GM12878 (cell line): ENCODE measurements around the gene TMPRSS6. TPM values are rescaled to one million over a fixed set of nuclear protein-coding genes. Genes with fewer than 3 reads are reported as not detected.

Experiments
- ATAC-seq: fragments of 200-7000 bp; cut with Tn5 transposase; 3 replicates; pipeline ENCODE4 v1.9.1; 2020; ENCODE audit warnings: mild to moderate bottlenecking, moderate library complexity
- BruUV-seq: library from RNA; stranded (reverse); fragments of 400-500 nt; replicated peaks from 2 replicates; lab custom pipeline; 2021; lab: Mats Ljungman, UMichigan
- CTCF ChIA-PET: fragments of 300-600 bp; sonication (Branson Sonifier 250); formaldehyde crosslinking; extraction: SDS; loops from one replicate; lab custom pipeline; 2021; ENCODE audit warnings: inconsistent platforms; lab: Yijun Ruan, JAX
- POLR2A ChIA-PET: fragments of 350-600 bp; formaldehyde crosslinking; extraction: SDS; loops from one replicate; lab custom pipeline; 2021; ENCODE audit warnings: inconsistent platforms; lab: Charles Lee
- RAD21 ChIA-PET: fragments of 300-600 bp; sonication (Branson Sonifier 250); formaldehyde crosslinking; loops from one replicate; lab custom pipeline; 2023; ENCODE audit warnings: antibody characterized with exemption; ENCODE audit not compliant: unreplicated experiment; lab: Charles Lee
- SMC1A ChIA-PET: fragments of 300-600 bp; sonication (Branson Sonifier 250); formaldehyde crosslinking; loops from one replicate; lab custom pipeline; 2023; ENCODE audit not compliant: unreplicated experiment, uncharacterized antibody; lab: Charles Lee
- DNase-seq: peaks from one replicate; pipeline ENCODE4 v3.0.0-alpha.2; 2011; ENCODE audit warnings: low read depth, low spot score
- FAIRE-seq: peaks from 3 replicates; lab custom pipeline; 2011; peaks lifted over from hg19 to GRCh38; lab: Jason Lieb, UNC
- H2AFZ ChIP-seq: 2 replicates; pipeline ENCODE4 v1.6.0; 2011; ENCODE audit warnings: low read depth, low read length, control low read depth; ENCODE audit not compliant: control insufficient read depth
- H3K27ac ChIP-seq: 2 replicates; pipeline ENCODE4 v1.5.1; 2011; ENCODE audit warnings: control low read depth; ENCODE audit not compliant: control insufficient read depth, insufficient read depth
- H3K27me3 ChIP-seq, 2 experiments: replicated peaks in 1 of 2; 2 replicates each; pipeline versions ENCODE4 v1.6.0 to v1.6.1; 2011; ENCODE audit warnings: low read length in 1 of 2; ENCODE audit not compliant: control insufficient read depth in 2 of 2, insufficient read depth in 2 of 2
- H3K36me3 ChIP-seq, 2 experiments: 2 replicates each; pipeline ENCODE4 v1.5.1; 2011; ENCODE audit warnings: low read length in 1 of 2; ENCODE audit not compliant: control insufficient read depth in 2 of 2, insufficient read depth in 2 of 2
- H3K4me1 ChIP-seq: 2 replicates; pipeline ENCODE4 v1.6.1; 2011; ENCODE audit warnings: mild to moderate bottlenecking, low read length, moderate library complexity, mixed read lengths; ENCODE audit not compliant: control insufficient read depth, insufficient read depth
- H3K4me2 ChIP-seq: 2 replicates; pipeline ENCODE4 v1.6.0; 2011; ENCODE audit warnings: control low read depth; ENCODE audit not compliant: control insufficient read depth, insufficient read depth
- H3K4me3 ChIP-seq: fragments of 200-600 bp; sonication (generic); 2 replicates; pipeline ENCODE4 v1.5.1; 2016
- H3K79me2 ChIP-seq: 2 replicates; pipeline ENCODE4 v1.6.0; 2011; ENCODE audit warnings: low read length; ENCODE audit not compliant: control insufficient read depth, insufficient read depth
- H3K9ac ChIP-seq: 2 replicates; pipeline ENCODE4 v1.8.0; 2011; ENCODE audit warnings: low read length, control low read depth, mixed read lengths; ENCODE audit not compliant: control insufficient read depth, insufficient read depth
- H3K9me3 ChIP-seq: replicated peaks from 3 replicates; pipeline ENCODE4 v1.5.1; 2011; ENCODE audit warnings: mild to moderate bottlenecking, low read length; ENCODE audit not compliant: control insufficient read depth, insufficient read depth
- H4K20me1 ChIP-seq: 2 replicates; pipeline ENCODE4 v1.6.0; 2011; ENCODE audit not compliant: control insufficient read depth, insufficient read depth
- CHD4 ChIP-seq: fragments of 200-600 bp; sonication (generic); IDR thresholded peaks from 2 replicates; pipeline ENCODE4 v1.6.1; 2016; ENCODE audit warnings: mild to moderate bottlenecking
- E2F8 ChIP-seq: fragments of 450-650 bp; IDR thresholded peaks from 2 replicates; pipeline ENCODE4 v1.6.1; 2018; ENCODE audit warnings: mild to moderate bottlenecking, low read depth, moderate library complexity; ENCODE audit not compliant: partially characterized antibody
- HCFC1 ChIP-seq: fragments of 150-350 bp; IDR thresholded peaks from 2 replicates; pipeline ENCODE4 v1.6.1; 2014; ENCODE audit warnings: low read length
- SMARCA5 ChIP-seq: fragments of 450-650 bp; IDR thresholded peaks from 2 replicates; pipeline ENCODE4 v1.6.1; 2017; ENCODE audit warnings: mild to moderate bottlenecking
- SRF ChIP-seq, 2 experiments: IDR thresholded peaks; 2 replicates each; pipeline ENCODE4 v1.6.1; 2011; ENCODE audit warnings: low read depth in 2 of 2, low read length in 2 of 2, mild to moderate bottlenecking in 1 of 2, moderate library complexity in 1 of 2
- TAF1 ChIP-seq: IDR thresholded peaks from 2 replicates; pipeline ENCODE4 v1.6.1; 2011; ENCODE audit warnings: mild to moderate bottlenecking, low read depth, low read length, borderline replicate concordance
- YY1 ChIP-seq: IDR thresholded peaks from 2 replicates; pipeline ENCODE4 v1.6.1; 2011; ENCODE audit warnings: low read depth, mild to moderate bottlenecking, low read length
- WGBS: methylation state at CpG from one replicate; pipeline ENCODE4 v1.1.6; 2016; ENCODE audit warnings: low lambda C conversion rate; ENCODE audit not compliant: insufficient replicate concordance, insufficient coverage; ENCODE audit errors: missing lambda C conversion rate; 5-methylcytosine and 5-hydroxymethylcytosine counted together
- in situ Hi-C: fragments of 300-500 bp; cut with MboI; formaldehyde crosslinking; loops from 9 replicates; pipeline ENCODE4 v1.14.3; 2018; ENCODE audit warnings: mixed read lengths
- intact Hi-C: fragments of 100-400 bp; cut with micrococcal nuclease; formaldehyde crosslinking; loops from one replicate; pipeline ENCODE4 v1.14.2; 2022; ENCODE audit not compliant: unreplicated experiment
- polyA plus RNA-seq, 11 experiments: library from polyadenylated mRNA; depleted of rRNA in 4 of 11; unstranded in 6 of 11; stranded (reverse) in 5 of 11; fragments of >200 nt; fragmentation: Nextera tagmentation in 4 of 11; fragmentation: Illumina TruSeq in 1 of 11; extraction: Ambion mirVana in 4 of 11; extraction: Trizol in 1 of 11; gene quantifications; 1 replicate in 1 of 11; 2 replicates in 10 of 11; pipeline versions ENCODE4 v1.2.1 to v1.2.3, GENCODE V29; 2011 to 2016; ENCODE audit warnings: inconsistent platforms in 2 of 11, missing spikeins in 2 of 11, low read depth in 1 of 11
- total RNA-seq, 4 experiments: library from RNA; depleted of rRNA in 3 of 4; stranded (reverse); fragments of >200 nt in 3 of 4; fragmentation: Illumina TruSeq in 1 of 4; extraction: Trizol in 1 of 4; gene quantifications; 2 replicates each; pipeline versions ENCODE4 v1.2.1 to v1.2.3, GENCODE V29; 2013 to 2021

TMPRSS6 gene
- total and polyA plus RNA-seq, 10 of the 15 experiments (the other 5 are each of a cell fraction or from before 2014, with no cell fraction given): 0.06 to 0.69 (median 0.19) TPM; not detected in 6

- POLR2A ChIA-PET: no interaction called here
Observed at GRCh38 chr22:37069719-37070118, 39.8 kb downstream of the TMPRSS6 start.

GRCh38 chr22:37069319-37069718 is 40.2 kb downstream of the TMPRSS6 start:
- Histone ChIP-seq H3K79me2 (no peaks in the 10 kb centered on the region), H3K27ac (no peak overlapping the region), H3K9me3 (no peaks in the 10 kb centered on the region), H3K4me3 (no peak overlapping the region), H3K36me3 (no peaks in the 10 kb centered on the region), H2AFZ (no peak overlapping the region), H3K9ac (no peak overlapping the region), H3K4me2 (no peak overlapping the region), H4K20me1 (no peaks in the 10 kb centered on the region), H3K27me3 (peaks cover 3 to 5% of the 10 kb centered on the region in 2 experiments; a peak in 3 of 4 replicates)
- BruUV-seq: no TSS peak
- ChIA-PET SMC1A (no interaction called here), POLR2A (no interaction called here), CTCF (interaction anchor here (0.9 kb wide), 1 partner anchor 403 kb away, joined by 3 read pairs; no protein-coding TSS in a partner anchor)
- FAIRE-seq (no peak), ATAC-seq (no peak)
- WGBS: 18% methylated on average over 7 of the region's 11 CpGs
- in situ Hi-C loops: no loop called here
- intact Hi-C loops: no loop called here
- TF ChIP-seq SMARCA5 (no peak), CHD4 (no peak), E2F8 (no peak)
- TF ChIP-seq, all 136 proteins: peak for 0
- H3K4me1 ChIP-seq: no peaks in the 10 kb centered on the region
- no peak for DNase-seq
- RAD21 ChIA-PET: no interaction called here

More at GRCh38 chr22:37069719-37070118, 39.8 kb downstream of the TMPRSS6 start:
- Histone ChIP-seq H3K79me2 (no peaks in the 10 kb centered on the region), H3K9ac (no peak overlapping the region), H3K36me3 (no peaks in the 10 kb centered on the region), H3K27ac (no peak overlapping the region), H3K27me3 (peaks cover 3 to 5% of the 10 kb centered on the region in 2 experiments; a peak in 3 of 4 replicates), H3K9me3 (no peaks in the 10 kb centered on the region), H4K20me1 (no peaks in the 10 kb centered on the region), H3K4me2 (no peak overlapping the region), H3K4me1 (no peaks in the 10 kb centered on the region), H3K4me3 (no peak overlapping the region), H2AFZ (no peak overlapping the region)
- DNase-seq (no peak), ATAC-seq (no peak), FAIRE-seq (no peak)
- ChIA-PET RAD21 (no interaction called here), SMC1A (no interaction called here), CTCF (interaction anchor here (0.9 kb wide), 1 partner anchor 403 kb away, joined by 3 read pairs; no protein-coding TSS in a partner anchor)
- intact Hi-C loops (no loop called here), in situ Hi-C loops (no loop called here)
- TF ChIP-seq SRF (IDR thresholded peaks at IDR 0.05; ENCODE audit: low read depth in 2 of 2, low read length in 2 of 2) (no peak), YY1 (no peak), HCFC1 (no peak), TAF1 (no peak)
- no TSS peak for BruUV-seq
- WGBS: 30% methylated on average over 9 of the region's 9 CpGs
